Transverse colon (tissue), 3 donors: ENCODE results near the gene CCT3.

Experiments used
- POLR2A ChIP-seq: fragments of 450-650 bp; IDR thresholded peaks from one replicate; pipeline ENCODE4 v1.6.1; 2016; ENCODE audit warnings: antibody characterized with exemption, mild to moderate bottlenecking, moderate library complexity
- POLR2AphosphoS5 ChIP-seq, 3 donors: sonication (generic); formaldehyde crosslinking; IDR thresholded peaks; one replicate each; pipeline ENCODE4 v1.6.1; 2016; ENCODE audit warnings: antibody characterized with exemption in 3 of 3

GRCh38 chr1:156319664-156320063 lies 18.4 kb downstream of the CCT3 start:
- TF ChIP-seq POLR2A (no peak), POLR2AphosphoS5 (IDR thresholded peaks at IDR 0.05) (no peak)
